Endodermal cell (in vitro differentiated cells): ENCODE data around the gene SAMD11. TPM values are rescaled to one million over a fixed set of nuclear protein-coding genes. Genes with fewer than 3 reads are reported as not detected.

Source experiments
- DNase-seq: peaks from one replicate; pipeline ENCODE4 v3.0.0-alpha.2; 2017
- H3K27ac ChIP-seq: 2 replicates; pipeline ENCODE4 v1.5.1; 2013; ENCODE audit warnings: mild to moderate bottlenecking, low read depth, low read length, moderate library complexity
- H3K27me3 ChIP-seq: 2 replicates; pipeline ENCODE4 v1.6.1; 2013; ENCODE audit warnings: mild to moderate bottlenecking, low read length, moderate library complexity; ENCODE audit not compliant: insufficient read depth, control insufficient read depth, poor library complexity, severe bottlenecking
- H3K36me3 ChIP-seq: 2 replicates; pipeline ENCODE4 v1.7.0; 2013; ENCODE audit warnings: mild to moderate bottlenecking, low read length, moderate library complexity; ENCODE audit not compliant: control insufficient read depth, insufficient read depth
- H3K4me1 ChIP-seq: one replicate; pipeline ENCODE4 v1.7.0; 2013; ENCODE audit warnings: low read length; ENCODE audit not compliant: control insufficient read depth, insufficient read depth
- H3K4me3 ChIP-seq: 2 replicates; pipeline ENCODE4 v1.5.1; 2013; ENCODE audit warnings: mild to moderate bottlenecking, low read length, moderate library complexity
- H3K9ac ChIP-seq: 2 replicates; pipeline ENCODE4 v1.6.1; 2013; ENCODE audit warnings: mild to moderate bottlenecking, low read length, moderate library complexity; ENCODE audit not compliant: poor library complexity, severe bottlenecking; ENCODE audit errors: extremely low read depth
- H3K9me3 ChIP-seq: 2 replicates; pipeline ENCODE4 v1.6.1; 2013; ENCODE audit warnings: mild to moderate bottlenecking, low read length, moderate library complexity; ENCODE audit not compliant: control insufficient read depth
- H3K27ac Mint-ChIP-seq: 2 replicates; pipeline ENCODE4 v1.8.0; 2020; ENCODE audit warnings: mixed read lengths
- H3K27me3 Mint-ChIP-seq: 2 replicates; pipeline ENCODE4 v1.8.0; 2021; ENCODE audit warnings: mild to moderate bottlenecking, mixed read lengths; ENCODE audit not compliant: insufficient read depth
- H3K36me3 Mint-ChIP-seq: 2 replicates; pipeline ENCODE4 v1.8.0; 2020; ENCODE audit warnings: low read depth, mixed read lengths
- H3K4me1 Mint-ChIP-seq: 2 replicates; pipeline ENCODE4 v1.8.0; 2020; ENCODE audit warnings: mixed read lengths
- H3K4me3 Mint-ChIP-seq: 2 replicates; pipeline ENCODE4 v1.8.0; 2020; ENCODE audit warnings: mild to moderate bottlenecking, moderate library complexity, mixed read lengths
- H3K9me3 Mint-ChIP-seq: 2 replicates; pipeline ENCODE4 v1.8.0; 2020; ENCODE audit warnings: mild to moderate bottlenecking, mixed read lengths
- CTCF ChIP-seq: fragments of 200-600 bp; sonication (generic); conservative IDR thresholded peaks from 2 replicates; pipeline ENCODE4 v1.5.0; 2021; ENCODE audit warnings: antibody characterized with exemption, mild to moderate bottlenecking
- WGBS, 2 experiments: methylation state at CpG; one replicate each; pipeline versions ENCODE4 v1.1.5 to v1.1.7; 2013; ENCODE audit warnings: missing lambda C conversion rate in 2 of 2, mixed read lengths in 1 of 2; ENCODE audit not compliant: insufficient coverage in 1 of 2, insufficient read length in 1 of 2; 5-methylcytosine and 5-hydroxymethylcytosine counted together
- total RNA-seq, 2 donors: library from RNA; stranded (reverse); fragmentation: NEBNext Ultra II Directional in 1 of 2; extraction: Animal tissue kit (Norgen Biotek cat#: 25700) in 1 of 2; gene quantifications; 2 replicates in 1 of 2; 3 replicates in 1 of 2; pipeline ENCODE4 v1.2.1, GENCODE V29; 2021

SAMD11 gene
- total RNA-seq, 2 donors from 2014 or later: 152 to 156 TPM

- peaks cover 39% of the 10 kb centered on the region for H3K27me3 Mint-ChIP-seq
- peaks cover 5% of the 10 kb centered on the region for H3K9me3 Mint-ChIP-seq
- peaks cover 3% of the 10 kb centered on the region for H3K36me3 Mint-ChIP-seq
- TF ChIP-seq CTCF: no peak
- WGBS, 2 experiments: 91 to 92% methylated on average over 25 to 44 of the region's 44 CpGs
- H3K4me3 Mint-ChIP-seq: no peak overlapping the region
- H3K27ac Mint-ChIP-seq: peak overlapping the region; percentile 66
- H3K36me3 ChIP-seq: no peaks in the 10 kb centered on the region
- H3K9me3 ChIP-seq: no peaks in the 10 kb centered on the region
- H3K9ac ChIP-seq: no peak overlapping the region
- no peak overlapping the region for H3K27ac ChIP-seq
- no peaks in the 10 kb centered on the region for H3K4me1 ChIP-seq
- H3K4me3 ChIP-seq: no peak overlapping the region
- no peak for DNase-seq
- peaks cover 27% of the 10 kb centered on the region for H3K27me3 ChIP-seq
- no peaks in the 10 kb centered on the region for H3K4me1 Mint-ChIP-seq
These were observed 54.5 kb downstream of the SAMD11 start for GRCh38 chr1:978069-978834.

- DNase-seq: no peak
- Mint-ChIP-seq H3K27me3 (peaks cover 45% of the 10 kb centered on the region), H3K4me3 (no peak overlapping the region), H3K36me3 (peaks cover 3% of the 10 kb centered on the region), H3K27ac (no peak overlapping the region), H3K9me3 (peaks cover 5% of the 10 kb centered on the region), H3K4me1 (no peaks in the 10 kb centered on the region)
- Histone ChIP-seq H3K9ac (no peak overlapping the region), H3K27ac (no peak overlapping the region), H3K27me3 (peaks cover 34% of the 10 kb centered on the region), H3K4me3 (no peak overlapping the region), H3K4me1 (no peaks in the 10 kb centered on the region), H3K36me3 (no peaks in the 10 kb centered on the region), H3K9me3 (no peaks in the 10 kb centered on the region)
- 91 to 93% methylated on average over 39 to 60 of the region's 60 CpGs for WGBS, 2 experiments
- TF ChIP-seq CTCF: no peak
These were observed 55.4 kb downstream of the SAMD11 start for GRCh38 chr1:978835-979743.

GRCh38 chr1:979744-980072 lies 56.0 kb downstream of the SAMD11 start:
- no peaks in the 10 kb centered on the region for H3K36me3 ChIP-seq
- Mint-ChIP-seq H3K4me1 (no peaks in the 10 kb centered on the region), H3K27me3 (peaks cover 43% of the 10 kb centered on the region), H3K4me3 (no peak overlapping the region), H3K9me3 (peaks cover 5% of the 10 kb centered on the region), H3K27ac (no peak overlapping the region), H3K36me3 (peaks cover 3% of the 10 kb centered on the region)
- no peaks in the 10 kb centered on the region for H3K4me1 ChIP-seq
- H3K4me3 ChIP-seq: no peak overlapping the region
- WGBS, 2 experiments: 96 to 97% methylated on average over 8 to 9 of the region's 9 CpGs
- DNase-seq: no peak
- H3K27ac ChIP-seq: no peak overlapping the region
- TF ChIP-seq CTCF: no peak
- H3K27me3 ChIP-seq: peaks cover 31% of the 10 kb centered on the region
- no peaks in the 10 kb centered on the region for H3K9me3 ChIP-seq
- no peak overlapping the region for H3K9ac ChIP-seq
